Mononuclear cell (primary cell): ENCODE results near the gene CX3CL1. TPM values are rescaled to one million over a fixed set of nuclear protein-coding genes. Genes with fewer than 3 reads are reported as not detected.

Experiments
- H3K27me3 ChIP-seq: 2 replicates; pipeline ENCODE4 v1.6.0; 2011; ENCODE audit warnings: low read length, control low read depth; ENCODE audit not compliant: insufficient read depth
- H3K4me1 ChIP-seq: 2 replicates; pipeline ENCODE4 v1.5.1; 2011; ENCODE audit warnings: mild to moderate bottlenecking, low read length, control low read depth; ENCODE audit not compliant: insufficient read depth
- H3K4me3 ChIP-seq: 2 replicates; pipeline ENCODE4 v1.5.1; 2011; ENCODE audit warnings: mild to moderate bottlenecking, low read length, moderate library complexity
- H3K9me3 ChIP-seq: 2 replicates; pipeline ENCODE4 v1.5.1; 2011; ENCODE audit warnings: low read depth, mild to moderate bottlenecking, control low read depth, low read length
- total RNA-seq: library from RNA; depleted of rRNA; stranded (reverse); fragments of >200 nt; gene quantifications from one replicate; pipeline ENCODE4 v1.2.3, GENCODE V29; 2012

CX3CL1 gene
- total RNA-seq, 1 donor: not detected

- Histone ChIP-seq H3K9me3 (no peaks in the 10 kb centered on the region), H3K27me3 (no peaks in the 10 kb centered on the region), H3K4me3 (no peak overlapping the region), H3K4me1 (peaks cover 7% of the 10 kb centered on the region)
Measured at GRCh38 chr16:57401943-57402640, 29.8 kb downstream of the CX3CL1 start.

DNA sequence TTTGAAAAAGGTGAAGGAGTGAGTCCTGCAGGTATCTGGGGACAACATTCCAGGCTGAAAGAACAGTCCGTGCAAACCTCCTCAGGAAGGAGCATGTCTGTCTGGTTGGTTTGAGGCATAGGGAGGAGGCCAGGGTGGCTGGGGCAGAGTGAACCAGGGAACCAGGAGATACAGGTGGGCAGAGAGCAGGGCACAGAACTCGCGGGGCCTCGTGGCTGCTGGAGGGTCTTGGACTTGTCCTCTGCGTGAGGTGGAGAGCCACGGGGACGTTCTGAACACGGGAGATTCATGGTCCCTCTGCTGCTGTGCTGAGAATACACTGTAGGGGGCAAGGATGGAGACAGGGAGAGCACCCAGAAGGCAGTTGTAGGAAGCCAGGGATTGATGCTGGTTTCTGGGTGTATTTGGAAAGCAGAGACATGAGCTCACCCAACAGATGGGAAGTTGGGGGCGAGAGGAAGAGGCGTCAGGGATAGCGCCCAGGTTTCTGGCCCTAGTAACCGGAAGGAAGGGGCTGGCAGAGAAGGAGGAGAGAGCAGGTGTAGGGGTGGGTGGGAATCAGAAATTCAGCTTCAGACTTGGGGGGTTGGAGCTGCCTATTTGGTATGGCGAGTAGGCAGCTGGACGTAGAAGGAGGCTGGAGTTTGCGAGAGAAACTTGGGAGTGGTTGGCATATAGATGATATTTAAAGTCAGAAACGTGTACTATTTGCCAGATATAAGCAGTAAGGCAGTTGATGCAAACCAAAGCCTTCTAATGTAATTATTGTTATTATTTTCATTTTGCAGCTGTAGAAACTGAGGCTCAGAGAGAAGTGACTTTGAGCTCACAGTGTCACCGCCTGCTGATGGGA lies 31.9 kb downstream of the CX3CL1 start, which contains the start of gene CCL17:
TSS of gene CCL17 (plus strand) at position 803 of the 853 bp plus-strand sequence. CDS start 9,166 bp downstream, outside the sequence.
- H3K4me3 ChIP-seq: no peak within 1 kb of the TSS
- no peaks in the 10 kb centered on the region for H3K27me3 ChIP-seq
- H3K4me1 ChIP-seq: peaks cover 12% of the 10 kb centered on the region
- no peaks in the 10 kb centered on the region for H3K9me3 ChIP-seq

GRCh38 chr16:57405097-57405496 lies 32.8 kb downstream of the CX3CL1 start:
- H3K4me1 ChIP-seq: peaks cover 15% of the 10 kb centered on the region
- H3K27me3 ChIP-seq: no peaks in the 10 kb centered on the region
- H3K9me3 ChIP-seq: no peaks in the 10 kb centered on the region
- no peak overlapping the region for H3K4me3 ChIP-seq

GRCh38 chr16:57406881-57407280 lies 34.6 kb downstream of the CX3CL1 start:
- Histone ChIP-seq H3K4me1 (peaks cover 15% of the 10 kb centered on the region), H3K27me3 (no peaks in the 10 kb centered on the region), H3K9me3 (no peaks in the 10 kb centered on the region), H3K4me3 (no peak overlapping the region)

DNA sequence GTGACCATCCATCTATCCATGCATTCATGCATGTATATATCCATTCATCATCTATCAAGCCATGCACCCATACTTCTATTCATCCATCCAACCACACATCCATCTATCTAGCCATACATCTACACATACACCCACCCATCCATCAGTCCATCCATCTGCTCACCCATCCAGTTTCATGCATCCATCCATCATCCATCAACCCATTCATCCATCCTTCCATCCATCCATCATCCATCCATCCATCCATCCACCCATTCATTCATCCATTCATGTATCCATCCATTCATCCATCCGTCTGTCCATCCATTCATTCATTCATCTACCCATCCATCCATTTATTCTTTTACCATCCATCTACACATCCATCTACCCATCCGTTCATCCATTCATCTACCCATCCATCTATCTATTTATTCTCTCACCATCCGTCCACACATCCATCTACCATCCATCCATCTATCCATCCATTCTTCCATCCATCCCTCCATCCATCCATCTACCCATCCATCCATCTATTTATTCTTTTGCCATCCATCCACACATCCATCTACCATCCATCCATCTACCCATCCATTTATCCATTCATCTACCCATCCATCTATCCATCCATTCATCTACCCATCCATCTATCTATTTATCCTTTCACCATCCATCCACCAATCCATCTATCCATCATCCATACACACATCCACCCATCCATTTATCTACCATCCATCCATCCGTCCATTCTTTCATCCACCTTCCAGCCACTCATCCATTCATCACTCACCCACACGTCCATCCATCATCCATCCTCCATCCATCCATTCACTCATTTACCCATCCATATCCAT lies 35.4 kb downstream of the CX3CL1 start:
- peaks cover 15% of the 10 kb centered on the region for H3K4me1 ChIP-seq
- H3K27me3 ChIP-seq: no peaks in the 10 kb centered on the region
- no peak overlapping the region for H3K4me3 ChIP-seq
- H3K9me3 ChIP-seq: no peaks in the 10 kb centered on the region

DNA sequence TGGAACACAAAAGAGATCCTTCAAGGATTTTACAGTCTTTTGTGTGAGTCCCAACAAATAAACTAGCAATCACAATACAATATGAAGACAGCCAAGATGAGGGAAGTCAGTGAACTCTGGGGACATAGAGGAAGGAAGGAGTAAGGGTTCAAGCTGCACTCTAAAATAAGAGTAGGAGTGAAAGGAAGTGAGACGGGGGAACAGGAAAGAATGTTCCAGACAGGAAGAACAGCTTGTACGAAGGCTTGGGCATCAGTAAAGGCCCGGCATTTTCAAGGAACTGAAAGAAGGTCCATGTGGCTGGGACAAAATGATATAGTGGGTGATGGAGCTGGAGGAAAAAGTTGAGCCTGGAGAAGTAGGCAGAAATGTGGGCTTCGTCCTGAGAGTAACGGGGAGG lies 36.8 kb downstream of the CX3CL1 start:
- H3K4me1 ChIP-seq: peaks cover 19% of the 10 kb centered on the region
- no peaks in the 10 kb centered on the region for H3K9me3 ChIP-seq

DNA sequence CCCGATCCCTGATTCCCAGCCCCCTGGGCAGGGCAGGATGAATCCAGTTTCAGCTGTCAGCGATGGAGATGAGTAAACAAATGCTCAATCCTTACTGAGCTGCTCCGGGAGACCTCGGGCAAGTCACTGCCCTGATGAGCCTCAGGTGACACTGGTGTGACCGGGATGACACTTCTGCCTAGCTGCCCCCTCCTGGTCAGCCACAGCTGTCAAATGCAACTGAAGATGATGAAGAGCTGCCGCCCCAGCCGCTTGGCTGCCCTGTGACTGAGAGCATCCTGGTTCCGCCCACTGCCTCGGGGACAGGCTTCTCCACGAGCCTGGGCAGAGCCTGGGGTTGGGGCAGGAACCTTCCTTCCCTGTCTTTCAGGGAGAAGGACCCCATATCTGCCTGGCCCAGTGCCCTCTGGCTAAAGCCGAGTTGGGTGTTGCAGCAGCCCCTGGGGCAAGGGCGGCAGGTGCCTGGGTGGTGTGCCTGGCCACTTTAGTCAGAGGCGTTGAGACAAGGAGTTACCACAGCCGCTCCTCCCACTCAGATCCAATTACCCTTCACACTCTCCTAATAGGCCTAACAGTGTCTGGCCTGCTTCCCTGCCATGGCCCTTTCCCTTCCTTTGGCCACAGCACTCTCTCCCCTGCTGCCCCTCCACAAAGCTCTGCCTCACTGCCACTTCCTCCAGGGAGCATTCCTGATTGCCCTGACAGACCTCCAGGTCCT lies 37.7 kb downstream of the CX3CL1 start:
- Histone ChIP-seq H3K27me3 (no peaks in the 10 kb centered on the region), H3K4me1 (peaks cover 19% of the 10 kb centered on the region), H3K4me3 (no peak overlapping the region), H3K9me3 (no peaks in the 10 kb centered on the region)

More for the DNA sequence above, 36.8 kb downstream of the CX3CL1 start:
- Histone ChIP-seq H3K4me3 (no peak overlapping the region), H3K27me3 (no peaks in the 10 kb centered on the region)

DNA sequence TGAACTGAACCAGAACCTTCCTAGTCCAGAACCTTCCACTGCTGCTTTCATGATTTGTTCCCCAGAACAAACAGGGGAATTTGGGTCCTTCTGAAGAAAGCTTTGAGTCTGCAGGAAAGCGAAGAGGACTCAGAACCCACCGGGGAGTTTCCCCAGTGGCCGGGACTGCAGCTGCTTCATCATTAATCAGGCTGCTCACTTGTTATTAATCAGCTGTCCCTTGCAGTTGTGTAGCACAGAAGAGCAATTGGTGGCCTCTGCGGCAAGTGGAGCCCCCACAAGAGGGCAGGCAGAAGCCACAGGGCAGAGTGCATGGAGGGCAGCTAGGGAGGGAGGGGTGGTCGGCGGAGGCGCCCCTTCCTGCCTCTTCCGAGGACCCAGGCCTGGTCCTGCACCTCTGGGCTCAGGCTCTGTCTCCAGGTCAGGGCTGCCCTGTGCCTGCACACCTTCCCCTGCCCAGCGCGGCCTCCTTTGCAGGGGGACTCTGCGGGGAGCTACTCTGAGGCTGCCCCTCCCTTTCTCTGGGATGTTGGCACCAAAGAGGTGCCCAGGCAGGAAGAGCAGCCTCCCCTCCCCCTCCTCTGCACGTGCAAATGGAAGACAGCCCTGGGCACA lies 39.2 kb downstream of the CX3CL1 start:
- no peaks in the 10 kb centered on the region for H3K27me3 ChIP-seq
- H3K9me3 ChIP-seq: no peaks in the 10 kb centered on the region
- H3K4me1 ChIP-seq: peaks cover 21% of the 10 kb centered on the region
- H3K4me3 ChIP-seq: no peak overlapping the region

GRCh38 chr16:57412584-57412983 lies 40.3 kb downstream of the CX3CL1 start:
- Histone ChIP-seq H3K4me1 (peaks cover 23% of the 10 kb centered on the region), H3K27me3 (no peaks in the 10 kb centered on the region), H3K4me3 (no peak overlapping the region), H3K9me3 (no peaks in the 10 kb centered on the region)

DNA sequence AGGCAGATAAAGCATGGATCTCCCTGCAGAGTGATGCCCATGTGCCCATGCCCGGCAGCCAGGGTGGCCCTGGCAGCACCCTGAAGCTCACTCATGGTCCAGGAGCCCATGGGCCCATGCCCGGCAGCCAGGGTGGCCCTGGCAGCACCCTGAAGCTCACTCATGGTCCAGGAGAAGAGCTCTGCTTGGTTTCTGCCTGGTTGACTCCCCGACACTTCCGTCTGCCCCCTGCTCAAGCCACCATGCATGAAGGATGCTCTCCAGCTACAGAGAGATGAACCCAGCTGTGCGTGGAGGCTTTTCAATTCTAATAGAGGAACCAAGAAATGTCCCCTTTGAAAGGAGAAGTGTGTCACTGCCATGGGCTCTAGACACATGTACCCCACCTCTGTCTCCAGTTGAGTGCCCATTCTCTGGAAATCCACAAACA lies 41.0 kb downstream of the CX3CL1 start:
- Histone ChIP-seq H3K9me3 (no peaks in the 10 kb centered on the region), H3K4me1 (peaks cover 26% of the 10 kb centered on the region), H3K27me3 (no peaks in the 10 kb centered on the region), H3K4me3 (no peak overlapping the region)

- Histone ChIP-seq H3K27me3 (no peaks in the 10 kb centered on the region), H3K4me3 (no peak overlapping the region), H3K9me3 (no peaks in the 10 kb centered on the region), H3K4me1 (peaks cover 30% of the 10 kb centered on the region)
Measured at GRCh38 chr16:57413733-57414132, 41.4 kb downstream of the CX3CL1 start.

- peaks cover 32% of the 10 kb centered on the region for H3K4me1 ChIP-seq
- H3K27me3 ChIP-seq: no peaks in the 10 kb centered on the region
- no peaks in the 10 kb centered on the region for H3K9me3 ChIP-seq
- no peak overlapping the region for H3K4me3 ChIP-seq
Measured at GRCh38 chr16:57416084-57416483, 43.8 kb downstream of the CX3CL1 start.

GRCh38 chr16:57419506-57419905 lies 47.2 kb downstream of the CX3CL1 start:
- H3K4me3 ChIP-seq: no peak overlapping the region
- peaks cover 28% of the 10 kb centered on the region for H3K4me1 ChIP-seq
- H3K27me3 ChIP-seq: no peaks in the 10 kb centered on the region
- H3K9me3 ChIP-seq: no peaks in the 10 kb centered on the region
